Posterior cingulate gyrus (tissue), 11 donors: Measurements from ENCODE around the gene TFIP11.

Source experiments
- DNase-seq, 10 donors: peaks; one replicate each; pipeline versions ENCODE4 v3.0.0 to v3.0.0-alpha.2; 2020 to 2021; ENCODE audit warnings: mixed read lengths in 3 of 10
- intact Hi-C: fragments of 100-400 bp; cut with DNase I; formaldehyde crosslinking; loops from one replicate; pipeline ENCODE4 v1.15.1; 2023

The TFIP11 gene

GRCh38 chr22:26481694-26482093 is 30.6 kb downstream of the TFIP11 start:
- no peak for DNase-seq

GRCh38 chr22:26481112-26481693 is 31.1 kb downstream of the TFIP11 start:
- DNase-seq, result no peak
- intact Hi-C loops, result no loop called here

More at GRCh38 chr22:26481694-26482093, 30.6 kb downstream of the TFIP11 start:
- intact Hi-C loops, result loop anchor here (2.0 kb wide), 1 partner anchor 31 kb away; the partner anchor contains the start of gene TFIP11

GRCh38 chr22:26480611-26480932 is 31.7 kb downstream of the TFIP11 start:
- intact Hi-C loops, result no loop called here
- DNase-seq, result no peak

DNA sequence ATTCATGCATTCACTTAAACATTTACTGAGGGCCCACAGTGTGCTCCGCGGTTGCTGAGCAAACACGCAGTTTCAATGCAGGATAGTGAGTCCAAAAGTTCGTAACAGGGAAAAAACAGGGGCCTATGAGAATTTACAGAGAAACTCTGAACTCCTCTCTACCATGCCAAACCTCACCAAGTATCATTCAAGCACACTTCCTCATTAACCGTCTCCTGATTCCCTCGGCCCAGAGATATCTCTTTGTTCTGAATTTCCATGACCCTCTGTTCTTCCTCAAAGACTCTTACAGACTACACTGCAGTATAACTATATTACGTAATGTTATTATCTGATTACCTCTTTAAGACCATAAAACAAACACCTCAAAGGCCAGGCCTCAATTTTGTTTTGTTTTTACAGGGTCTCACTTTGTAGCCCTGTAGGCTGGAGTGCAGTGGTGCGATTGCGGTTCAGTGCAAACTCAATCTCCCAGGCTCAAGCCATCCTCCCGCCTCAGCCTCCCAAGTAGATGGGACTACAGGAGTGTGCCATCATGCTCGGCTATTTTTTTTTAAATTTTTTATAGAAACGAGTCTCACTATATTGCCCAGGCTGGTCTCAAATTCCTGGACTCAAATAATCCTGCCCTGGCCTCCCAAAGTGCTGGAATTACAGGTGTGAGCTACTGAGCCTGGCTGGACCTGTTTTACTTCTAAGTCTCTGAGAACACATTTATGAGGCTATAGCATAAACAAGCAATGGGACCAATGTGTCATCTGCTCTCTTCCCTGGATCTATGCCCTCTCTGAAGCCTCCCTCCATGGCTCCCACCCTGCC is 32.3 kb downstream of the TFIP11 start:
- no peak for DNase-seq
- intact Hi-C loops, result no loop called here

- no peak for DNase-seq
- intact Hi-C loops, result no loop called here
Observed at GRCh38 chr22:26479043-26479791, 33.1 kb downstream of the TFIP11 start.

DNA sequence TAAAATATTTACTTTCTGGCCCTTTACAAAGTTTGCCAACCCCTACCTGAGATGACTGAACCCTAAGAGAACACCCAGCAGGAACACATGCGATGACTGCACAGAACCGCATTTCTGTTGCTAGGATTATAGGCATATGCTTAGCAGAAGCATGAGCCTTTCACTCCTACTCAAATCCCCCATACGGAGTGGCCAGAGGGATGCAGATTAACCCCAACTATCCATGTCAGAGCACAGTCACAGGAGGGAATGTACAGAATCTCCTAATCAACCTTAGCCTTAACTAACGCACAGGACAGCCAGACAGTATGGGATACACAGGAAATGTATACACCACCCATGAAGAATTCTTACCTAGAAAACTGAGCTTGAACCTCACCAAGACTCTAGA is 34.9 kb downstream of the TFIP11 start:
- intact Hi-C loops, result no loop called here
- no peak for DNase-seq

GRCh38 chr22:26476705-26477340 is 35.5 kb downstream of the TFIP11 start:
- DNase-seq, result no peak
- intact Hi-C loops, result no loop called here

DNA sequence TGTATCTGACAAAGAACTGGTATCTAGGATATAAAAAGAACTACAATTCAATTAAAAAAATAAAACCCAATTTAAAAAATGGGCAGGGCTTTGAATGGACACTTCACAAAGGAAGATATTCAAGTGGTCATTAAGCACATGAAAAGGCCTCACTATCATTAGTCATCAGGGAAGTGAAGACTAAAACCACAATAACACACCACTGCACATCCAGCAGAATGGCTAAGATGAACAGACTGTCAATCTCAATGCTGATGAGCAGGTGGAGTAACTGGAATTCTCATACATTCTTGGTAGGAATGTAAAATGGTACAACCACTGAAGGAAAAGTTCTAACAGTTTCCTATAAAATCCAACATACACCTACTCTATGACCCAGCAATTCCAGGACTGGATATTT is 37.6 kb downstream of the TFIP11 start:
- peak in 1 of 10 donors; percentile 7 for DNase-seq
- intact Hi-C loops, result no loop called here

- intact Hi-C loops, result no loop called here
- peak in 1 of 10 donors; percentile 9 for DNase-seq
Observed at GRCh38 chr22:26471522-26471921, 40.8 kb downstream of the TFIP11 start.

DNA sequence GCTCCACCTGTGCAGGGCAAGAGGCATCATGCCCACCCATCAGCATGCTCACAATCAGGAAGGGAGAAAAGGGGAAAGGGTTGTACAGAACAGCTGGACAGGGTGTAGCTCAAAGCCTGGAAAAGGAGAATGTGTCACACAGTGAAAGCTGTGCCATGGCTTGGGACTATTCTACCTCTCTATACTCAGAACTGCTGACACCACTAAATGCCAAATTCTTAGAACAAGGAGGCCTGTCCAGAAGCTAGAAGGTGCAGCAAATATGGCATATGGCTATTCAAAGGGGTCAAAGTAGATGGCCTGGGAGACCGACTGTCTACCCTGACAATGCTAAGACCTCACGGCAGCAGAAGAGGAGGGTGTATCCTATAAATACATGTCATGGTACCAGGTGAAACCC is 41.5 kb downstream of the TFIP11 start:
- DNase-seq, result no peak
- intact Hi-C loops, result no loop called here

GRCh38 chr22:26466196-26466595 is 46.1 kb downstream of the TFIP11 start:
- peak in 6 of 10 donors; percentile 46 to 92 (median 56) for DNase-seq
- intact Hi-C loops, result no loop called here

DNA sequence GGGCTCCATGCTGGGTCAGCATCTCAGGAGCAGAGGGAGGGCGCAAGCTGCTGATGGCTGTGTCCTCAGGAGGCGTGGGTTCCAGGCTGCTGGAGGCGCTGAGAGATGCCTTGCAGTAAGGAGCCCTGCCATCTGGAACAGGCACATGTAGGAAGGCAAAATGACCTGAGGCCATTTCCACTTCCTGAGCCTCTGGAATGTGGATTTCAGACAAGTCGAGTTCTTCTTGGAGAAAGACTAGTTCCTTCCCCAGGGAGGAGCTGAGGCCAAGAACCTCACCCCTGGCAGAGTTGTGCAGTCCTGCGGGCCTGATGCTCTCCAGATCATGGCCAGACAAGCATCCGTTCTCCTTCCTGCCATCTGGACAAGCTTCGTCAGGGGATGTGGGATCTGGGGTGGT is 48.0 kb downstream of the TFIP11 start:
- intact Hi-C loops, result no loop called here
- DNase-seq, result no peak

- DNase-seq, result no peak
- intact Hi-C loops, result no loop called here
Observed at GRCh38 chr22:26463688-26464087, 48.6 kb downstream of the TFIP11 start.

DNA sequence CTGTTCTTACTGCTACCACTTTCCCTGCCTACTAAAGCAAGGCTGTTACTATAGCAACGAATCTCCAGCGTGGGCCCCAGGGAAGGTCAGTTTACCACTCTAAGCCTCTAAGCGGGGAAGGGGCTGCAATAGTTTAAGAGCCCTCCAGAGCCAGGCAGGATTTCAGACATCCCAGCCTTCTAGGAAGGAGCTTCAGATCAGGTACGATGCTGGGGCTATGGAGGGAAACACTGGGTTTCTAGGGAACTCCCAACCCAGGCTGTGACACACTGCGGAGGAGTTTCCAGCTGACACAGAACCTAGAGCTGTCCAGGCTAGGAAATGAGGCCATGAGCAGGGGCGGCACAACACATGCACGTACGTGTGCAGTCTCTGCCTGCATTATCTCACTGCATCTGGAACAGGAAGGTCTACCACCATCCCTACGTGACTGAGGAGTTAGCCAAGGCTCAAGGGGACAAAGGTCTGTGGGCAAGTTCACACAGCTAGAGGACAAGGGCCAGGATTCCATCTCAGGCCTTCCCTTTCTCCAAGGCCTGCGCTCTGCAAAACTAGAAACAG is 49.1 kb downstream of the TFIP11 start:
- intact Hi-C loops, result no loop called here
- peak in 7 of 10 donors; percentile 40 to 92 (median 66) for DNase-seq

DNA sequence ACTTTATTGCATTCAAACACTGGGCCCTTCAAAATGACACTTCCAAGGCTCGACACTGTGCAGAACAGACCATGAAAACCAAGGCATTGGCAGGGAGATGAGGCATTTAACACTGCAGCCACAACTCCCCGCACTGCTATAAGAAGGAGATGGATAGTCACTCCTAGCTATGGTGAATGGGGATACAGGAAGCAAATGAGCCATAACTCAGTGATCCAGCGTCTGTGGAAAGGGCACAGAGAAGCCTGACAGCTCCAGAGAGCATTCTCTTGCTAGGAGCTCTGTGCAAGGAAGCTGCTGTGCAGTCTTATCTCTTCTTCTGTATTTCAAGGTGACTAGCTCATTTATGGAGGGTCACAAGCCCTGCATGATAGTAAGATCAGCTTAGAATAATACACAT is 49.6 kb downstream of the TFIP11 start:
- intact Hi-C loops, result no loop called here
- no peak for DNase-seq

- intact Hi-C loops, result no loop called here
- no peak for DNase-seq
Observed at GRCh38 chr22:26462051-26462450, 50.2 kb downstream of the TFIP11 start.

- peak in 6 of 10 donors; percentile 58 to 92 (median 67) for DNase-seq
- intact Hi-C loops, result loop anchor here (1.0 kb wide), 1 partner anchor 63 kb away; no protein-coding TSS in a partner anchor
Observed at GRCh38 chr22:26461188-26461810, 51.0 kb downstream of the TFIP11 start.

DNA sequence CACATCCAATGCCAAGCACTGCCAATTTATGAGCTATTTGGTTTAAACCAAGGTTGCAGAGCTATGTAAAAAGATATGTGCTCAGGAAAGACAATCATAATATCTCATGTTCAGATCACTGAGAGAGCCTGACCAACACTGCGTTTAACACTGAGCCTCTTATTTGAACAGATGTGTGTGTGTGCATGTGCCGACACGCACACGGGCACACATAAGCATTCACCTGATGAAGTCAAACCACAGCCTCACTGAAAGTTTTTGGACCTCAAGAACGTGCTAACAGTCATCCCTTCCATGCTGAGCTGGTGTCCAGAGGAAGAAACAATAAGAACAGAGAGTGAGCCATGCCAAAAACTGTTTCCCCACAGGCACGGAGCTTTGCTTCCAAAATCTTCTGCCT is 52.1 kb downstream of the TFIP11 start:
- DNase-seq, result no peak
- intact Hi-C loops, result no loop called here

DNA sequence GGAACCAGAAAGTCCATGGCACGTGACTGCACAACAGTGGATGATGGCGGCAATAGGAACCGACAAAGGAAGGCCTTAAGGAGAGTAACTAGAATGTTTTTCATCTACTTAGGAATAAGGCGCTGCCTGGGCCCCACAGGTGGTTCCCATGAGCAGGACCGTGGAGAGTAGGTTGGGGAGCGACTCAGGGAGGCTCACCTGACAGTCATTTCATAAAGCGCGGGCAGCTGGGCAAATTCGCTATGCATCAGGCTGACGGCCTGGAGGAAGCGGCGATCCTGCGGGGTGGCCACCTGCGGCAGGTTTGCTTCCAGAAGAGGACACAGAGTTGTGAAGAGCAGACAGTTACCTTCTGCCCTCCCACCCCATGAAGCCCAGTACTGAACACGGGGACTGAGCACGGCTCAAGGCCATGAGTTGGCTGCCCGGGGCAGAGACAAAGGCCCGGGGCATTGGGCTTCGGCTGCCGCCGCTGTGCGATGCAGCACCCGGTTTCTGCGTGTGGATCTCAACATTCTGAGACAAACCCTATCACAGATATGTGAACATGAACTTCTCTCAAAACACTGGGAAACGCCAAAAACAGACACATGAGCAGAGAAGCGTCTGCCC is 54.5 kb downstream of the TFIP11 start:
- intact Hi-C loops, result no loop called here
- no peak for DNase-seq
